ENCODE data around the gene CFAP221.

CFAP221 gene

DNA sequence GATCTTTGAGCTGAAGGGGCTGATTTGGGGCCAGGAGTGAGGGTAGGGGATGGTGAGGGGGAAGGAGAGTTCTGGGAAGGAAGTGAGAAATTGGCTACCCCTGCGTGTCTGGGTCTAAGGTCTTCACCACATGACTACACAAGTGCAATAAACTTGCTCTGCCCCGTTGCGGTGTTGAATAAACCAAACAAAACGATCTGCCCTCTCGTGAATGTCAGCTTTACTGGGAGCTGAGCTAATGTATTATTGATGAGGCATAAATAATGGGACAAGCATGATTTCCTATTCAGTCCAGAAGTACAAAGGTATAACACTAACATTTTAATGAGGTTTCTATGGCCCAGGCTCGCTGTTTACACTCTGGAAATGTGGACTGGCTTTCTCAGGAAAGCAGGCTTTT is 8.0 kb upstream of the CFAP221 start:
- DNase-seq (ENCODE audit: low read depth in 3 of 3, low spot score in 1 of 3) = no peak

DNA sequence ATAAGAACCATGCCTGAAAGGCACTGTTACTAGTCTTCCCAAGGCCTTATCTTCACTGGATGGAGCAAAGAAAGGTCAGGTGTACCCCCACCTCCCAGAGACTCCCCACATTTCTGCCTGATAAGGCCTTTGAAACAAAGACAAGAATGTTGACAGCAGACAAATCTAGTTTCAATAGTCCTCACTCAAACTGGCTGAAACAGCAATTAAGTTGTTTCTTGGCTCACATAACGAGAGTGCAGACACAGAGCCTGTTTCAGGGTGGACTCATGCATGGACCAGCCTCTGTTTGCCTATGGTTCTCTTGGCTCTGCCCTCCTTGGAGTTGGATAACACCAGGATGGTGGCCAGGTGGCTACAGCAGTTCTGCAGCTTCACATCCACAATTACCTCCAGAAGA is 7.5 kb upstream of the CFAP221 start:
- DNase-seq (ENCODE audit: low read depth in 3 of 3, low spot score in 1 of 3) = no peak

DNA sequence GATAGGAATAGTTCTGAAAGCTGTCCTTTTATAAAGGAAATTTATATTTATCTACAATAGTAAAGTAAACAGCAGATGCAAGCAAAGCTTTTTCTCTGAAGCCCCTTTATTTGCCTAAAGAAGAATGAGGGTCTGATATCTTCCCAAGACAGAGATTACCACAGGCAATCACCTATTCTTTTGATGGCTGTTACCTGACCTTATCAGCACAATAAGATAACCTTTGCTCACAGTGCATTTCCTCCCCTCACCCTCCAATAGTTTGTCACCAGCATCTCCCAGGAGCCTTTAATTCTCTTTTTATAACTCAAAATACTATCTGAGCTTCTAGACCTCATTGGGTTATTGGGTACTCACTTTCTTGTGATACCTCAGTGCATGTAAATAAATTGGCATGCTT is 6.5 kb upstream of the CFAP221 start:
- no peak for DNase-seq (ENCODE audit: low read depth in 3 of 3, low spot score in 1 of 3)

DNA sequence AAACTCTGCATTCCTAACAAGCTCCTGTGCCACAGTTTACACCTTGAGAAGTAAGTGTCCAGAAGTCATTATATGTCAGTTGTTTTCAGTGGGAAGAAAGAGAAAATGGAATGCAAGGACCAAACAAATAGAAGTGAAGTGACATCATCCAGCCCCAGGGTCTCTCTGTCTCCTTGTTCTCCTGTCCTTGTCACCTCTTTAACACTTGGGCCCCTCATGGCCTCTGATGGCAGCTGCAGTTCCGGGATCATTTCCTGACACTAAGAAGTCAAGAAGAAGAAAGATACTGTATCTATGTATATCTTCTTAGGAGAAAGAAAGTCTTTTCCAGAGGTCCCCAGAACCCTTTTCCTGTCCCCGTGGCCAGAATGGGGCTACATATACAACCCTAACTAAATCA is 2.8 kb upstream of the CFAP221 start:
- DNase-seq (ENCODE audit: low read depth in 3 of 3, low spot score in 1 of 3) = no peak

DNA sequence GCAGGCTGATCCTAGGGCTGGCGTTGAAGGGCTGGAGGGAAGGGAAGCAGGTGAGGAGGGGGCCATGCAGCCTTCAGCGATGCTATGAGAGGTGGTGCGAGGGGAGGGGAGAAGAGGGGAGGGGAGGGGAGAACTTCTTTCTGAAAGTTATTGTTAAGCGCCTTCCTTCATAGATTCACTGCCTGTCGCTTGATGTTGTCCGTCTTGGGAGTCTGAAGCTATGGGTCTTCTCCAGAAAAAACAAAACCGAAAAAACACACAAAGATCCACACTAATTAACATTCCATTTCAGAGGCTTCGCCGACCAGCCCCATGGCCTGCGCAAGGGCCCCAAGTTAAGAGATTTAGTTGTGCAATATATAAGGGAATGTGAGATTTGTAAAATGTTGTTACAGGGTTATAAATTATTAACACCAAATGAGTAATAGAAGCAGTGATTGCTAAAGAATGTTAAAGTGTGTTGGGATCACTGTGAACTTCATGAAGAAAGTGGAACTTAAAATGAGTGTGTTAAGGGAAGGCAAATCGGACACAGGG is 758 bp downstream of the CFAP221 start:
- DNase-seq (ENCODE audit: low read depth in 3 of 3, low spot score in 1 of 3) = no peak

DNA sequence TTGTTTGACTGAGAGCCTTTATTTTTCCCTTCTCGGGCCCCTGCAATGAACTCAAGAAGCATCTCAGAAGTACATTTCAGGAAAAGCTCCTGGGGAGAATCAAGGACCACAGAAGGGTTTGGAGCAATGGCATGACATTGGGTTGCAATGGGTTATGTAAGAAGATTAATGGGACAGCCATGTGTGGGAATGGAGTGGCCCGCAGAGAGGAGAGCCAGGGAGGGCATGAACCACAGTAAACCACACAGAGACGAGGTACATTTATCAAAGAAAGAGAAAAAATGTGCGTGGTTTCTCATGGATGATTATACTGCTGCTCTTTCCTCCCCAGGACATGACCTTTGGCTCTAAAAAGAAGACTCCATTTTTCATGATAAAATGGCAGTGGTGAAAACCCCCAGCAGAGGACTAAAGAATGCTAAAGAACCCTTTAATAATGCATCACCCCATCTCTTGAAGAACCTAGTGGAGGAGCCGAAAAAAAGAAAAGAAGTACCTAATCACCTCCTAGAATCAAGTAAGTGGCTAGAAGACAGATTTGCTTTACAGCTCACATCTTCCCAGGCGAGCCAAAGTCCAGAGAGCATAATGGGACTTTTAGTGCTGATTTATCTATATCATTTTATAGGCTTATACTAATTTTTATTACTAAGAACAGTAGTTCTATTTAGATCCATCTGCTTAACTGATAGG is 1.7 kb downstream of the CFAP221 start:
- DNase-seq (ENCODE audit: low read depth in 3 of 3, low spot score in 1 of 3) = no peak

DNA sequence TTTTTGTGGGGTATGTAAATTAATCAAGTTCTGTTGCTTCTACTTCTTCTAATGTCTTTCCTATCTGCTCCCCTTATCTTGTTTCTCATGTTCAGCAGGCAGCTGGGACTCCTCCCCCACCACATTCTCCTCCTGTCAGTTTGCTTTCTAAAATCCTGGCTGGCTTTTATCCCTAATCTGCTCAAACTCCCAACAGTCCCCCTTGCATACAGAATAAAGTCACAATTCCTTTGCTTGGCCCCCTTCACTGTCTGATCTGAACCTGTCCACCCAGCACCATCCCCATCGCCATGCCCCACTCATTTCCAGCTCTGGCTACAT is 2.2 kb downstream of the CFAP221 start:
- DNase-seq (ENCODE audit: low read depth in 3 of 3, low spot score in 1 of 3) = no peak

DNA sequence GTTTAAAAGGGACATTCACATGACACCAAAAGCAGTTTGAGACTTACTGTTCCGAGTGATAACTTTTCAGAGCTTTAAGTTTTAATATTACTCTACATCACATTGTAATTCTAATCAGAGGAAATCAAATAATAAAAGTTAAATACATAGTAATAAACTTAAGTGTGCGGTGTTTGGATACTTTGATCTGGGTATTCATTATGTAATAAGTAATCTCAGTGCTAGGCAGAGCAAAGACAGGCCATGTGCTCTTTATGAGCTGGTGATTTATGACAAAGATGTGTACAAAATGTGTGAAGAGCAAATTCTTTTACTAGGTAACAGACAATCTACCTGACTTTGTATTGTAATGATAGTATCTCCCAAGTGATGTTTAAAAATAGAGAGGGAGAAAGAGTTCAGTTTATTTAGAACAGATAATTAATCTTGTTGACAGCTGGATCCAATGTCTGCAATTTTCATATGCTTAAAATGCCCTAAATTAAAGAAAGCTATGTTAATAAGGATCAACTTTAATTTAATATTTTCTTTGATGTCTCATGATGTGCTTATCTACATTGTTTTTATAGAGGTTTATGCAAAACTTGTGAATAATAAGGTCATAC is 4.4 kb downstream of the CFAP221 start:
- DNase-seq (ENCODE audit: low read depth in 3 of 3, low spot score in 1 of 3) = no peak

DNA sequence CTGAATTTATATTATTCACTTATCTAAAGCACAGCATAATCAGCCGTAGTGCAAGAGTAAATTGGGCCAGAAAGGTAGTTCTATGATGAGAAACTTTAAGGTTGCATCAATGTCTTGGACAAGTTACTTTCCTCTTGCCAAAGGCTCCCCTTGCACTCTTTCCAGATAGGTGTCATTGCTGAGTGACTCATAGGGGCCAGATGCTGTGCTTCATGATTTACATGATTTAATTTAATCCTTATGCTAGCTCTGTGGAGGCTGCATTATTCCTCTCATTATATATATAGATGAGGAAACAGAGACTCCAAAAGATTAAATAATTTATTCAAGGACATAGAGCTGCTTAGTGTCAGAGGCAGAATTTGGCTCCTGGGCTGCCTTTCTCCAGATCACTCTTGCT is 5.0 kb downstream of the CFAP221 start:
- DNase-seq (ENCODE audit: low read depth in 3 of 3, low spot score in 1 of 3) = no peak

DNA sequence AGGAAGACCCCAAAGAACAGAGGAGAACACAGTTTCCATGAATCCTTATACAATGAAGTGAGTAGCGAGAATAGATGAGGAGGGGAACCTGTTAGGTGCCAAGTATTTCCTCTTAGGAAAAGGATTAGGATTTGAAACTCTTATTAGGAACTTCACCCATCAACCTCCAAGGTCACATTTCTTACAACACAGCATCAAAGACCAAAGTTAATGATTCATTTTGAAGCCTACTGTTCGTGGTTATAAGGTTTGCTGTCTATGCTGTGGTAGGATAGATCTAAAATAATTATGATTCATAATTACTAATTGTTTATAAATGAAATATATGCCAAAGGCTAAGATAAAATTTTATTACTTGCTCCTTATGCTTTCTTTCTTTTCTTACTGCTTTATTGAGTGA is 6.1 kb downstream of the CFAP221 start:
- no peak for DNase-seq (ENCODE audit: low read depth in 3 of 3, low spot score in 1 of 3)

DNA sequence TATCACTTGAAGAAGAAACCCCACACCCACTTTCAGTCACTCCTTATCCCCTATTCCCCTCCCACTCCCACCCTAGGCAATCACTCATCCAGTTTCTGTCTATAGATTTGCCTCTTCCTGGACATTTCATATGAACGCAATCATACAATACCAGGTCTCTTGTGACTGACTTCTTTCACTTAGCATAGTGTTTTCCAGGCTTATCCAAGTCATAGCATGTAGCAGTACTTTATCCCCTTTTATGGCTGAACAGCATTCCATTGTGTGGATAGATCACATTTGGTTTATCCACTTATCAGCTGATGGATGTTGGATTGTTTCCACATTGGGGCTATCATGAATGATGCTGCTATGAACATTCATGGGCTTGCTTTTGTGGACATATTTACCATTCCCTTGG is 6.6 kb downstream of the CFAP221 start:
- DNase-seq (ENCODE audit: low read depth in 3 of 3, low spot score in 1 of 3) = no peak

DNA sequence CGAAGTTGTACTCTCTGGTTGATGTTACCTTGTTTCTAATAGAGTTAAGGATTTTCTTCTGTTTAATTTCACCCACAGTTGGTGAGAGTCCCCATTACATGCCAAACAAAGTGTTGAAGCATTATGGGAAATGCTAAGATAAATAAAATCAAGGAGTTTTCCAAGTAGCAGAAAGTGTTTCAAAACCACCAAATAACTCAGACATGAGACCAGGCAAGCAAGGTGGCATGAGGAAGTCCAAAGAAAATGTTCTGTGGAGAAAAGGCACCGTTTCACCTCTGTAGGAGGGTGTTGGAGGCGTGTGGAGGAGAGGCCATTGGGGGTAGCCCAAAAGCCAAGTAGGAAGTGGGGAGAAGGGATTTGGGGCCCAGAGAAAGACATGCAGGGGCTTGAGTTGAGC is 8.7 kb downstream of the CFAP221 start:
- DNase-seq (ENCODE audit: low read depth in 3 of 3, low spot score in 1 of 3) = no peak

DNA sequence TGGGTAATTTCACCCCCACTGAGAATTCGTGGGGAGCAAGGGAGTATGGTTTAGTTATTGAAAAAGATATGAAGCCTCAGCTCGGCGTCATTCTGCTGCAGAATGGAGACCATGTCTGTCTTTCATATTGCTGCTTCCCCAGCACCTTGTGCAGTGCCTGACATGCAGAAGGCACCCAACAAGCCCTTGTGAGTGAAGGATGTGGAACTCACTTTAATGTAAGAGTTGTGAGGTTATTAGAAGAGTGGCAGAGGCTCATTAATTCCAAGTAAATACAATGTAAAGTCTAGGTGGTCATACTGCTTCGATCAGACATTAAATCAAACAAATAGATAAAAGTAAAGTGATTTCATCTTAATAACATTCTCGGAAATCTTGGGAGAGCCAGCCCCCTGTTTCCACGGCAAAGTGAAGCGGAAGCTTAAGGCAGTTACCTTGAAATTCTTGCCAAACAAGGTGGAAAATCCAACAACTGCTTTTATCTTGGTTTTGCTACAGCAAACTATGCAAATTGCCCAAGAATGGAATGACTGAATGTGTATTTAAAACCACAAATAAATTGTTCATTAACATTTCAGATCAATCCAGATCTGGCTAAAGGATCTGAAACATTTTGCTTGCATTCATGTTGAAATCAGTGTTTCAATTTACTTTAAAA is 9.6 kb downstream of the CFAP221 start:
- DNase-seq (ENCODE audit: low read depth in 3 of 3, low spot score in 1 of 3) = no peak

DNA sequence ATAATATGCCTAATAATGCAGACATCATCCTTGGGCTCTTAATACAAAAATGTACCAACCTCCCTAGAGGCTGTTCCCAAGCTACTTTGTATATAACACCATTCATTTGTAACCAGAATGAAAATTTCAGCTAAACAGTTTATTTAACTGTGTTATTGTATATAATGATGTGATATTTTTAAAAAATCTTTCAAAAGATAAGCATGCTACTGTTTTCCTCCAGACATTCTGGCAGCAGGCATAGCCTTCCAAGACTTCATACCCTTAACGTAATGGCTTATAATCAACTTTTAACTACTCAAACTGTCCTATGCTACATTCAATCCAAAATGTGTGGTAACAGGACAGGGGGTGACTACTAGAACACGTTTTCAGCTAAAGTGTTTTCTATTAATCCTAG is 21.2 kb downstream of the CFAP221 start:
- no peak for DNase-seq (ENCODE audit: low read depth in 3 of 3, low spot score in 1 of 3)

DNA sequence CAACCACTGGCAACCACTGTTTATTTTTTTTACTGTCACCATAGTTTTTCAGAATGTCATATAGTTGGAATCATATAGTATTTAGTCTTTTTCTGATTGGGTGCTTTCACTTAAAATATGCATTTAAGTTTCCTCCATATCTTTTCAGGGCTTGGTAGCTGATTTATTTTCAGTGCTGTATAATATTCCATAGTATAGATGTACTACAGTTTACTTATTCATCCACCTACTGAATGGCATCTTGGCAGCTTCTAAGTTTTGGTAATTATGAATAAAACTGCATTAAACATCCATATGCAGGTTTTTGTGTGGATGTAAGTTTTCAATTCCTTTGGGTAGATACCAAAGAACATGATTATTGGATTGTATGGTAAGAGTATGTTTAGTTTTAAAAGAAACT is 23.0 kb downstream of the CFAP221 start:
- DNase-seq (ENCODE audit: low read depth in 3 of 3, low spot score in 1 of 3) = no peak

DNA sequence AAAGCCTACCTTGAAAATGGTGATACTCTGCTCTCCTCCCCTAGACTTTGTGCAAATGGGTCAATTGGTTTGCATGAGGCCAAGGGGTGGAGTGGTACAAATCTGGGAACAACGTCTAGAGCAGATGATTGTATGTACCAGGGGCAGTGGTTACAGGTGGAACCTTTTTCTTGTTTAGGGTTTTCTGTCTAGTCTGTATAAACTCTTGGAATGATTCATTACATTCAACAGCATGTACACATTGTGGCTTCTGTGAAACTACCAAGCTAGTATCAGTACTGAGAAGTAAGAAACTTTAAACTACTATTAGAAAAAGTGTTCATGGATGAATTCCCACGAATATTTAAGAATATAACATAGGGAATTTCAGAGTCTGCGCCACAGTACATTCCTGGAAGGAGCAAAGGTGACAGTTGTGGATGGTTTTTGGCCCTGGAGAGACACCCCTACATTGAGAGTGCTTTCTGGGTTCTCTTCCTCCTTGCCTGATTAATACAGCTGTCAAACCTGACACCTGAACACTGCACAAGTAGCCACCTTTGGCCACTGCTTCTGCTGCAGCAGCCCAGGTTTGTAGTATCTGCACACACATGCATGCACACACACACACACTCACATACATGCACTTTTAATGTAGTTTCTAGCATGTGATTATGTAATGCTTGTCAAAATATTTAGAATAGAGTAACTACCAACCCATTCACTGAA is 30.0 kb downstream of the CFAP221 start:
- no peak for DNase-seq (ENCODE audit: low read depth in 3 of 3, low spot score in 1 of 3)

DNA sequence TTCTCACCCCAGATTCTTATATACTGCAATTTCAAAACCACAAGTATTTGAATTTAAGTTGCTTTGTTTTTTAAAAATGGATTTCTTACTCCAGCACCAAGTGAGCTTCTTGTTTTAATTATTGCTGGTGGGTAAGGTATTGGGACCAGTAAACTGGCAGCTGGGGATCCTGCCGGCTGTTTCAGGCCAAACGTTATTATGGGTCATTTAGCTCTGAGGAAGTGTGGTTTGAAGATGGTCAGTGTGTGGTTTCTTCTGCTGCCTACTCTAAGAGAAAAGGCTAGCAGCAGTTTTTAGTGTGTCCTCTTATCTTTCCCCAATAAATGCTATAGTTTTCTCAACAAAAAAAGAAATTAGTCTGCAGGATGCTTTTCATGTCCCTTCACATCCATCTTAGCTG is 30.6 kb downstream of the CFAP221 start:
- no peak for DNase-seq (ENCODE audit: low read depth in 3 of 3, low spot score in 1 of 3)

DNA sequence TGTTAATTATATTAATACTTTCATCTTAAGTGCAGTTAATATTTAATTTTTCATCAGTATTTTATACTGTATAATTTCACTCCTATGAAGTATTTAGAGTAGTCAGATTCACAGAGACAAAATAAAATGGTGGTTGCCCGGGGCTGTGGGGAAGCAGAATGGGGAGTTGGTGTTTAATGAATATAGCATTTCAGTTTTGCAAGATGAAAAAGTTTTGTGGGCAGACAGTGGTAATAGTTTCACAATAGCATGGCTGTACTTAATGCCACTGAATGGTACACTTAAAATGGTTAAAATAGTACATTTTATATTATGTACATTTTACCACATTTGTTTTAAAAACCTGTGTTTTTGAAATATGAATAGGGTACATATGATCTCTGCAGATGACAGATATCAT is 31.2 kb downstream of the CFAP221 start:
- DNase-seq (ENCODE audit: low read depth in 3 of 3, low spot score in 1 of 3) = no peak

DNA sequence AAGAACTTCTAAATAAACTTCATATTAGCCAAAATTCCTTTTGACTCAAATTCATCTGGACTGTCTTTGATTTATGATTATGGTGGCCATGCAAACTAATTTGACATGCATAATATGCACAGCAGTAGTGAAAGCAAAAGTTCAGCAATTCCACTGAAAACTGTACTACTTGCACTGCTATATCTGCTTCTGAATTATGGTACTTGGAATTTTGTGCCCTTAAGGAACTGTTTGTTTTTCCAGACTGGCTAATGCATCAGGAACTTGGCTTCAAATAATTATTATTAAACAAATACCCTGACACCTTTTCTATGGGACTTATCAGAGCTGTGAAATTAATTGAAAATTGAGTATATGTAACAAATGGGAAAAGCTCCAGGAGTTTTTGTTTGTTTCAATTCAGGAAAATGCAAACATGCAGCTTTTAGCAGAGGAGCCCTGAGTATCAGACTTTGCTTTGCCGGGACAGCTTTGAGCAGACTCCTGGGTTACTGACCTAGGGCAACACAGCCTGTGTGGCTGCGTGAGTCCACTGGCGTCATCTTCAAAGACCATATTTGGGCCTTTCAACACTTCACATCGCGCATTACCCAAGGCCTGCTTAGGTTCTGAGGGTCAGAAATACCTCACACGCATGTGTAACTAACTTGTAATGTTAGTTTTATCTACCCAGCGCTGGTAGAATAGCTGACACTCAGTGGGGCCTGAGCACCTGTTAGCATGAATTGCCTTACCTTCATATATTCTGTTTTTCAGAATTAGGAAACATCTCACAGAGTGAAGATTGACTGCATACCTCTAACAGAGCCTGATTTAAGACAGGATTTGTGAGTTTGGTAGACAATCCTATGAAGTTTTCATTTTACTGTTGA is 35.4 kb downstream of the CFAP221 start:
- DNase-seq (ENCODE audit: low read depth in 3 of 3, low spot score in 1 of 3) = no peak

DNA sequence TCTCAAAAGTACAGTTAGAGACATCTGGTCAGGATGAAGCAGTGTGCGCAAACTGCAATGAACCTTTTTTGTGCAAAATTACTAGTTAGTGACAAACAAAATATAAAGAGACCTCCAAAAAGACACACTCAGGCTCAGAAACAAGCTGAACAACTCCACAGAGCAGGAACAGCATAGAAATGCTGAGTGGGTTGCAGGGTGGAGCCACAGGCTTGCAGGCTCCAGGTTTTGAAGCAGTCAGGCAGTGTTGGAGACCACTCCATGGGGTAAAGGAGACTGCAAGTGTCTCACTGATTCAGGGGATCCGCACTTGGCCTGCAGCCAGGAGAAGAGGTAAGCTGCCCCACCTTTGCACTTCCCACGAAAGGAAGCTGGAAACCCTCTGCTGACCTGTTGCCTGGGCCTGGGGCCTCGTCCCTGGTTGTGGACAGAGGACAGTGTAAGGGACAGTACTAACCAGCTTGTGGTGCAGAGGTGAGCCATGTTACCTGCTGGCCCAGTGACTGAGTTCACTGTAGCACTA is 36.4 kb downstream of the CFAP221 start:
- no peak for DNase-seq (ENCODE audit: low read depth in 3 of 3, low spot score in 1 of 3)

DNA sequence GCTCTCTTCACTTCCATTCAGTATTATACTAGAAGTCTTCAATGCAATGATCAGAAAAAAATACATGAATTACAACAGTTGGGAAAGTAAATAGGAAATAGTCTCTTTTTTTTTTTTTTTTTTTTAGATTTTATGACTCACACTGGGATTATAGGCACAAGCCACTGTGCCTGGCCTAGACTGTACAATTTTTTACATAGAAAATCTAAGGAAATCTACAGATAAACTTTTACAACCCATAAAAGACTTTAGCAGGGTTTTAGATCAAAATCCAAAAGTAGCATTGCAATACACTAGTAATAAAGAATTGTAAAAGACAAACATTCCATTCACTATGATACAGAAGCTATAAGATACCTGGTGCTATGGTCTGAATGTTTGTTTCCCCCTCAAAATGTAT is 39.0 kb downstream of the CFAP221 start:
- DNase-seq (ENCODE audit: low read depth in 3 of 3, low spot score in 1 of 3) = no peak

All from stimulated activated CD4-positive, alpha-beta T cell treated with anti-CD3 and anti-CD28 coated beads, TNF-alpha, amount 100 ng/mL, for 1 hour (primary cell).